MG63 (cell line): ENCODE results near the gene PLCG2. TPM values are rescaled to one million over a fixed set of nuclear protein-coding genes. Genes with fewer than 3 reads are reported as not detected.

Experiments used
- DNase-seq: peaks from one replicate; pipeline ENCODE4 v3.0.0-alpha.2; 2020
- H3K27me3 ChIP-seq: fragments of 250-450 bp; sonication (Bioruptor Pico); 2 replicates; pipeline ENCODE4 v1.5.1; 2020; ENCODE audit warnings: mild to moderate bottlenecking, moderate library complexity
- H3K36me3 ChIP-seq: fragments of 250-450 bp; sonication (Bioruptor Pico); 2 replicates; pipeline ENCODE4 v1.5.1; 2020; ENCODE audit warnings: mild to moderate bottlenecking, moderate library complexity
- H3K4me3 ChIP-seq: fragments of 250-450 bp; sonication (Bioruptor Pico); 2 replicates; pipeline ENCODE4 v1.5.1; 2020; ENCODE audit warnings: mild to moderate bottlenecking, moderate library complexity
- H3K9me3 ChIP-seq: fragments of 250-450 bp; sonication (Bioruptor Pico); 2 replicates; pipeline ENCODE4 v1.5.1; 2020; ENCODE audit warnings: mild to moderate bottlenecking, moderate library complexity
- total RNA-seq: library from RNA; depleted of rRNA; stranded (reverse); fragments of >200 nt; shearing (Covaris generic); gene quantifications from 2 replicates; pipeline ENCODE4 v1.2.3, GENCODE V29; 2014; ENCODE audit warnings: low replicate concordance

The PLCG2 gene
- total RNA-seq, 1 experiment from 2014 or later, result 1.0 TPM

- H3K4me3 ChIP-seq, result no peak overlapping the region
- DNase-seq, result no peak
- H3K27me3 ChIP-seq, result no peaks in the 10 kb centered on the region
- no peaks in the 10 kb centered on the region for H3K36me3 ChIP-seq
- no peaks in the 10 kb centered on the region for H3K9me3 ChIP-seq
Measured at GRCh38 chr16:81896902-81897301, 117.8 kb downstream of the PLCG2 start.

GRCh38 chr16:81899601-81900000, 120.5 kb downstream of the PLCG2 start:
- DNase-seq, result no peak
- Histone ChIP-seq H3K36me3 (no peaks in the 10 kb centered on the region), H3K27me3 (no peaks in the 10 kb centered on the region), H3K9me3 (no peaks in the 10 kb centered on the region), H3K4me3 (no peak overlapping the region)

- H3K36me3 ChIP-seq, result no peaks in the 10 kb centered on the region
- no peaks in the 10 kb centered on the region for H3K9me3 ChIP-seq
- H3K4me3 ChIP-seq, result no peak overlapping the region
- DNase-seq, result no peak
- no peaks in the 10 kb centered on the region for H3K27me3 ChIP-seq
Measured at GRCh38 chr16:81900014-81900413, 120.9 kb downstream of the PLCG2 start.

- Histone ChIP-seq H3K36me3 (no peaks in the 10 kb centered on the region), H3K9me3 (no peaks in the 10 kb centered on the region), H3K27me3 (no peaks in the 10 kb centered on the region), H3K4me3 (no peak overlapping the region)
- DNase-seq, result no peak
Measured at GRCh38 chr16:81900456-81900855, 121.4 kb downstream of the PLCG2 start.

- no peak overlapping the region for H3K4me3 ChIP-seq
- no peaks in the 10 kb centered on the region for H3K27me3 ChIP-seq
- no peaks in the 10 kb centered on the region for H3K36me3 ChIP-seq
- no peak for DNase-seq
- H3K9me3 ChIP-seq, result no peaks in the 10 kb centered on the region
Measured at GRCh38 chr16:81901484-81901883, 122.4 kb downstream of the PLCG2 start.

GRCh38 chr16:81902025-81902424, 122.9 kb downstream of the PLCG2 start:
- H3K9me3 ChIP-seq, result no peaks in the 10 kb centered on the region
- H3K36me3 ChIP-seq, result no peaks in the 10 kb centered on the region
- no peak for DNase-seq
- H3K27me3 ChIP-seq, result no peaks in the 10 kb centered on the region
- H3K4me3 ChIP-seq, result no peak overlapping the region

- H3K4me3 ChIP-seq, result no peak overlapping the region
- no peak for DNase-seq
- no peaks in the 10 kb centered on the region for H3K27me3 ChIP-seq
- H3K9me3 ChIP-seq, result no peaks in the 10 kb centered on the region
- no peaks in the 10 kb centered on the region for H3K36me3 ChIP-seq
Measured at GRCh38 chr16:81904320-81904719, 125.2 kb downstream of the PLCG2 start.

GRCh38 chr16:81905277-81905676, 126.2 kb downstream of the PLCG2 start:
- no peak for DNase-seq
- Histone ChIP-seq H3K27me3 (no peaks in the 10 kb centered on the region), H3K9me3 (no peaks in the 10 kb centered on the region), H3K4me3 (no peak overlapping the region), H3K36me3 (no peaks in the 10 kb centered on the region)

GRCh38 chr16:81907681-81908080, 128.6 kb downstream of the PLCG2 start:
- DNase-seq, result no peak
- H3K27me3 ChIP-seq, result no peaks in the 10 kb centered on the region
- H3K4me3 ChIP-seq, result no peak overlapping the region
- no peaks in the 10 kb centered on the region for H3K36me3 ChIP-seq
- H3K9me3 ChIP-seq, result no peaks in the 10 kb centered on the region

- DNase-seq, result no peak
- no peaks in the 10 kb centered on the region for H3K27me3 ChIP-seq
- no peaks in the 10 kb centered on the region for H3K9me3 ChIP-seq
- H3K4me3 ChIP-seq, result no peak overlapping the region
- no peaks in the 10 kb centered on the region for H3K36me3 ChIP-seq
Measured at GRCh38 chr16:81908466-81909262, 129.6 kb downstream of the PLCG2 start.

- Histone ChIP-seq H3K27me3 (no peaks in the 10 kb centered on the region), H3K4me3 (no peak overlapping the region), H3K9me3 (no peaks in the 10 kb centered on the region), H3K36me3 (no peaks in the 10 kb centered on the region)
- DNase-seq, result no peak
Measured at GRCh38 chr16:81910366-81910885, 131.3 kb downstream of the PLCG2 start.

GRCh38 chr16:81912395-81912794, 133.3 kb downstream of the PLCG2 start:
- H3K4me3 ChIP-seq, result no peak overlapping the region
- H3K9me3 ChIP-seq, result no peaks in the 10 kb centered on the region
- no peaks in the 10 kb centered on the region for H3K36me3 ChIP-seq
- no peak for DNase-seq
- no peaks in the 10 kb centered on the region for H3K27me3 ChIP-seq

- Histone ChIP-seq H3K27me3 (no peaks in the 10 kb centered on the region), H3K9me3 (no peaks in the 10 kb centered on the region), H3K36me3 (no peaks in the 10 kb centered on the region), H3K4me3 (no peak overlapping the region)
- no peak for DNase-seq
Measured at GRCh38 chr16:81913222-81913621, 134.1 kb downstream of the PLCG2 start.

GRCh38 chr16:81917375-81917774, 138.3 kb downstream of the PLCG2 start:
- H3K4me3 ChIP-seq, result no peak overlapping the region
- no peaks in the 10 kb centered on the region for H3K36me3 ChIP-seq
- no peaks in the 10 kb centered on the region for H3K9me3 ChIP-seq
- no peaks in the 10 kb centered on the region for H3K27me3 ChIP-seq
- DNase-seq, result no peak

GRCh38 chr16:81918927-81919326, 139.8 kb downstream of the PLCG2 start:
- DNase-seq, result no peak
- H3K36me3 ChIP-seq, result no peaks in the 10 kb centered on the region
- H3K4me3 ChIP-seq, result no peak overlapping the region
- H3K9me3 ChIP-seq, result no peaks in the 10 kb centered on the region
- no peaks in the 10 kb centered on the region for H3K27me3 ChIP-seq

- Histone ChIP-seq H3K27me3 (no peaks in the 10 kb centered on the region), H3K4me3 (no peak overlapping the region), H3K36me3 (no peaks in the 10 kb centered on the region), H3K9me3 (no peaks in the 10 kb centered on the region)
- DNase-seq, result no peak
Measured at GRCh38 chr16:81920498-81920897, 141.4 kb downstream of the PLCG2 start.

GRCh38 chr16:81921085-81921814, 142.2 kb downstream of the PLCG2 start:
- no peaks in the 10 kb centered on the region for H3K27me3 ChIP-seq
- H3K4me3 ChIP-seq, result no peak overlapping the region
- H3K36me3 ChIP-seq, result no peaks in the 10 kb centered on the region
- no peak for DNase-seq
- H3K9me3 ChIP-seq, result no peaks in the 10 kb centered on the region
